AG04449 (cell line): ENCODE data around the gene NUFIP1.
A peak's percentile ranks its signal among the peaks of the same experiment; 100 is the strongest.

Experiments used
- CTCF ChIA-PET: fragments of 350-600 bp; formaldehyde crosslinking; extraction: SDS; loops from one replicate; lab custom pipeline; 2021; ENCODE audit warnings: antibody characterized with exemption; lab: Yijun Ruan, JAX
- POLR2A ChIA-PET: fragments of 400-600, 350-600 bp; formaldehyde crosslinking; extraction: SDS; loops from one replicate; lab custom pipeline; 2020; ENCODE audit warnings: antibody characterized with exemption, inconsistent platforms; lab: Yijun Ruan, JAX
- DNase-seq: peaks from one replicate; pipeline ENCODE4 v3.0.0-alpha.2; 2010; ENCODE audit warnings: low read depth, low spot score
- H3K4me3 ChIP-seq: 2 replicates; pipeline ENCODE4 v1.5.1; 2011; ENCODE audit warnings: low read depth, mild to moderate bottlenecking, control low read depth, low read length
- CTCF ChIP-seq: IDR thresholded peaks from one replicate; pipeline ENCODE4 v1.5.1; 2011; ENCODE audit warnings: mild to moderate bottlenecking, moderate library complexity, low read length, control low read depth, inconsistent platforms; ENCODE audit not compliant: insufficient read depth; ENCODE audit errors: missing control alignments

NUFIP1 gene

GRCh38 chr13:45004096-45004495 is 14.8 kb upstream of the NUFIP1 start:
- DNase-seq, result no peak
- TF ChIP-seq CTCF, result no peak
- CTCF ChIA-PET, result no interaction called here
- H3K4me3 ChIP-seq, result no peak overlapping the region
- POLR2A ChIA-PET, result interaction anchor here (0.5 kb wide), 1 partner anchor 236 kb away, joined by 4 read pairs; no protein-coding TSS in a partner anchor

- H3K4me3 ChIP-seq, result no peak overlapping the region
- no peak for TF ChIP-seq CTCF
- DNase-seq, result no peak
- ChIA-PET CTCF (no interaction called here), POLR2A (no interaction called here)
Observed at GRCh38 chr13:45003417-45003816, 14.1 kb upstream of the NUFIP1 start.

- H3K4me3 ChIP-seq, result peak overlapping the region; percentile 96
- no peak for TF ChIP-seq CTCF
- ChIA-PET POLR2A (no interaction called here), CTCF (interaction anchor here (0.9 kb wide), 1 partner anchor 316 kb away, joined by 3 read pairs; no protein-coding TSS in a partner anchor)
- no peak for DNase-seq
Observed at GRCh38 chr13:44989941-44990340, 670 bp upstream of the NUFIP1 start.

- no peak for DNase-seq
- H3K4me3 ChIP-seq, result no peak overlapping the region
- ChIA-PET CTCF (interaction anchor here (0.6 to 0.9 kb wide), 2 partner anchors 8 to 331 kb away, joined by 3 to 5 read pairs; no protein-coding TSS in a partner anchor), POLR2A (no interaction called here)
- no peak for TF ChIP-seq CTCF
Observed at GRCh38 chr13:44978328-44978727, 10.9 kb downstream of the NUFIP1 start.

GRCh38 chr13:44976949-44977583 is 12.2 kb downstream of the NUFIP1 start:
- no peak for DNase-seq
- no peak overlapping the region for H3K4me3 ChIP-seq
- ChIA-PET CTCF (interaction anchor here (0.8 to 1.2 kb wide), 3 partner anchors 11 to 1072 kb away, joined by 3 read pairs; no protein-coding TSS in a partner anchor), POLR2A (interaction anchor here (0.7 kb wide), 1 partner anchor 503 kb away, joined by 3 read pairs; no protein-coding TSS in a partner anchor)
- no peak for TF ChIP-seq CTCF

GRCh38 chr13:44976196-44976595 is 13.1 kb downstream of the NUFIP1 start:
- TF ChIP-seq CTCF, result no peak
- no peak for DNase-seq
- ChIA-PET POLR2A (no interaction called here), CTCF (interaction anchor here (0.7 to 11.6 kb wide), 5 partner anchors 8 to 1071 kb away, joined by 3 to 142 read pairs (median 3); no protein-coding TSS in a partner anchor)
- H3K4me3 ChIP-seq, result no peak overlapping the region
